Panc1 (cell line): ENCODE measurements around the gene MAD1L1. TPM values are rescaled to one million over a fixed set of nuclear protein-coding genes. Genes with fewer than 3 reads are reported as not detected.

Experiments used
- ATAC-seq: fragments of 200-7000 bp; cut with Tn5 transposase; 2 replicates; pipeline ENCODE4 v1.9.1; 2020; ENCODE audit warnings: mild to moderate bottlenecking, moderate library complexity
- BruUV-seq: library from RNA; stranded (reverse); fragments of 400-500 nt; replicated peaks from 2 replicates; lab custom pipeline; 2021; lab: Mats Ljungman, UMichigan
- CTCF ChIA-PET: fragments of 300-600 bp; sonication (Branson Sonifier 250); formaldehyde crosslinking; loops from one replicate; lab custom pipeline; 2022; ENCODE audit warnings: antibody characterized with exemption; lab: Charles Lee
- POLR2A ChIA-PET: fragments of 300-600 bp; sonication (Branson Sonifier 250); formaldehyde crosslinking; loops from one replicate; lab custom pipeline; 2022; ENCODE audit warnings: antibody characterized with exemption; lab: Charles Lee
- DNase-seq: peaks from one replicate; pipeline ENCODE4 v3.0.0-alpha.2; 2010; ENCODE audit warnings: low read depth, low spot score
- H3K27ac ChIP-seq: 2 replicates; pipeline ENCODE4 v1.5.1; 2011; ENCODE audit warnings: mild to moderate bottlenecking, low read length, inconsistent platforms
- H3K27me3 ChIP-seq: fragments of 200-500 bp; sonication (Bioruptor generic); 2 replicates; pipeline ENCODE4 v1.6.0; 2014; ENCODE audit warnings: low read length, inconsistent platforms; ENCODE audit not compliant: control insufficient read depth, insufficient read depth
- H3K36me3 ChIP-seq: fragments of 200-500 bp; sonication (Bioruptor generic); 2 replicates; pipeline ENCODE4 v1.5.1; 2014; ENCODE audit warnings: inconsistent platforms, mild to moderate bottlenecking, low read length, moderate library complexity; ENCODE audit not compliant: control insufficient read depth, insufficient read depth
- H3K4me1 ChIP-seq: 2 replicates; pipeline ENCODE4 v1.5.1; 2011; ENCODE audit warnings: inconsistent platforms, mild to moderate bottlenecking, low read length, moderate library complexity; ENCODE audit not compliant: control insufficient read depth, insufficient read depth
- H3K4me3 ChIP-seq, 2 experiments: 2 replicates each; pipeline ENCODE4 v1.5.1; 2011 to 2012; ENCODE audit warnings: low read depth in 2 of 2, low read length in 2 of 2, mild to moderate bottlenecking in 2 of 2, inconsistent platforms in 1 of 2, moderate library complexity in 1 of 2
- H3K9me3 ChIP-seq: fragments of 200-500 bp; sonication (Bioruptor generic); 2 replicates; pipeline ENCODE4 v1.5.1; 2014; ENCODE audit warnings: low read depth, mild to moderate bottlenecking, inconsistent platforms, low read length, moderate library complexity; ENCODE audit not compliant: control insufficient read depth, insufficient read depth
- POLR2AphosphoS5 ChIP-seq: IDR thresholded peaks from 2 replicates; pipeline ENCODE4 v1.6.1; 2012; ENCODE audit warnings: mild to moderate bottlenecking, low read depth, low read length, moderate library complexity
- SIN3A ChIP-seq: IDR thresholded peaks from 2 replicates; pipeline ENCODE4 v1.6.1; 2012; ENCODE audit warnings: low read depth, mild to moderate bottlenecking, low read length, moderate library complexity, borderline replicate concordance; ENCODE audit not compliant: insufficient read depth
- TCF7L2 ChIP-seq: IDR thresholded peaks from 2 replicates; pipeline ENCODE4 v1.6.1; 2011; ENCODE audit warnings: mild to moderate bottlenecking, low read depth, low read length, inconsistent platforms
- in situ Hi-C: cut with HindIII; loops from 2 replicates; pipeline ENCODE4 v1.10.0; 2016; ENCODE audit warnings: low sequenced_read_pairs, low pct_unique_long_range_greater_than_20kb
- intact Hi-C: fragments of 100-400 bp; cut with micrococcal nuclease; formaldehyde crosslinking; loops from one replicate; pipeline ENCODE4 v1.10.0; 2022; ENCODE audit not compliant: unreplicated experiment
- total RNA-seq: library from RNA; stranded (reverse); gene quantifications from one replicate; pipeline ENCODE4 v1.2.1, GENCODE V29; 2021; ENCODE audit not compliant: unreplicated experiment
- TF ChIP-seq, protein P1 (sequence below), 2 experiments: IDR thresholded peaks; 2 replicates each; pipeline ENCODE4 v1.6.1; 2011 to 2012; ENCODE audit warnings: low read depth in 2 of 2, control low read depth in 1 of 2, low read length in 1 of 2, mild to moderate bottlenecking in 1 of 2, moderate library complexity in 1 of 2; ENCODE audit not compliant: insufficient read depth in 1 of 2
- TF ChIP-seq, protein P2 (sequence below): fragments of 450-650 bp; IDR thresholded peaks from 2 replicates; pipeline ENCODE4 v1.5.1; 2017; ENCODE audit warnings: mild to moderate bottlenecking

The MAD1L1 gene
- total RNA-seq, 1 experiment from 2014 or later = 70.8 TPM

DNA sequence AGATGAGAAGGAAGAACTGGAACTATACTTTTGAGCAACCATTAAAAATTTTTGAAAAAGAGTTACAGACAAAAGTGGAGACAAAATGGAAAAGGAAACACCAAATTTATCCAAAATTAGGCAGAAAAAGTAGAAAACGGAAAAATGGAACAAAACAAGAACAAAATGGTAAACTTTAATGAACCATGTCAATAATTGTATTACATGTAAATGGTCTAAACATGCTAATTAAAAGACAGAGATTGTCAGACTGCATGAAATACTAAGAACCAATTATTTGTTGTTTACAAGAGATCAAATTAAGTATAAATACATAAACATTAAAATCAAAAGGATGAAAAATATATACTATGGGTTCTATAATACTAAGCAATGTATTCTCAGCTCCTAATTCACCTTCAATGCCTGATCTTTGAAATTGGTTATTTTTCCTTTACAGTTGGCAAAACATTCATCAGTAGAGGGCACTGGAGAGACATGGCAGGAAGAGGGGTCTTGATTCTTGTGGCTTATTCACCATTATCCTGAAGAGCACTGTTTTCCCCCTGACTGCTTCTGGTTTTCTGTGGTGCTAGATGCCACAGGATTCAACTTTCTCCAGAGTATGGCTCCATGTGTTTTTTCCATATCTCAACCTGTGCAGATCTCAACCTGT, 437.7 kb downstream of the MAD1L1 start:
- POLR2A ChIA-PET = no interaction called here

DNA sequence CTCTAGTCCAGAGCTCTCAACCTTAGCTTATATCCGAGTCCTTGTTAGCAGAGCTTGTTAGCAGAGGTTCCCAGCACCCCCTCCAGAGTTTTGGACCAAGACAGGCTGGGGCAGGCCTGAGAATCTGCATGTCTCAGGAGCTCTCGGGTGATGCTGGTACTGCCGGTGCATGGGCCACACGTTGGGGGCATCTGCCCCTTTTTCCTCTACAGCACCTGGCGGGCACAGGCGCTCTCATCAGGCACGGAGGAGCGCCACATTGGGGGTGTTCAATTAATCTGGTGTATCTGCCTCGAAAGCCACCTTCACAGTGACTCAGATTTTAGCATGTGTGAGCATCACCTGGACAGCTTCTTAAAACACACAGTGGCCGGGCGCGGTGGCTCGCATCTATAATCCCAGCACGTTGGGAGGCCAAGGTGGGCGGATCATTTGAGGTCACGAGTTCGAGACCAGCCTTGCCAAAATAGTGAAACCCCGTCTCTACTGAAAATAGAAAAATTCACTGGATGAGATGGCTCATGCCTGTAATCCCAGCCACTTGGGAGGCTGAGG, 445.0 kb downstream of the MAD1L1 start:
- CTCF ChIA-PET = no interaction called here
- Histone ChIP-seq H3K4me3 (no peak overlapping the region), H3K4me1 (no peaks in the 10 kb centered on the region), H3K27me3 (no peaks in the 10 kb centered on the region; the same call in 1 of the 2 replicates), H3K36me3 (no peaks in the 10 kb centered on the region), H3K27ac (no peak overlapping the region), H3K9me3 (no peaks in the 10 kb centered on the region; the same call in 1 of the 2 replicates)
- in situ Hi-C loops = no loop called here
- ATAC-seq = no peak
- no peak for TF ChIP-seq TCF7L2
- TF ChIP-seq SIN3A = no peak
- no peak for TF ChIP-seq POLR2AphosphoS5
- TF ChIP-seq, protein P1, sequence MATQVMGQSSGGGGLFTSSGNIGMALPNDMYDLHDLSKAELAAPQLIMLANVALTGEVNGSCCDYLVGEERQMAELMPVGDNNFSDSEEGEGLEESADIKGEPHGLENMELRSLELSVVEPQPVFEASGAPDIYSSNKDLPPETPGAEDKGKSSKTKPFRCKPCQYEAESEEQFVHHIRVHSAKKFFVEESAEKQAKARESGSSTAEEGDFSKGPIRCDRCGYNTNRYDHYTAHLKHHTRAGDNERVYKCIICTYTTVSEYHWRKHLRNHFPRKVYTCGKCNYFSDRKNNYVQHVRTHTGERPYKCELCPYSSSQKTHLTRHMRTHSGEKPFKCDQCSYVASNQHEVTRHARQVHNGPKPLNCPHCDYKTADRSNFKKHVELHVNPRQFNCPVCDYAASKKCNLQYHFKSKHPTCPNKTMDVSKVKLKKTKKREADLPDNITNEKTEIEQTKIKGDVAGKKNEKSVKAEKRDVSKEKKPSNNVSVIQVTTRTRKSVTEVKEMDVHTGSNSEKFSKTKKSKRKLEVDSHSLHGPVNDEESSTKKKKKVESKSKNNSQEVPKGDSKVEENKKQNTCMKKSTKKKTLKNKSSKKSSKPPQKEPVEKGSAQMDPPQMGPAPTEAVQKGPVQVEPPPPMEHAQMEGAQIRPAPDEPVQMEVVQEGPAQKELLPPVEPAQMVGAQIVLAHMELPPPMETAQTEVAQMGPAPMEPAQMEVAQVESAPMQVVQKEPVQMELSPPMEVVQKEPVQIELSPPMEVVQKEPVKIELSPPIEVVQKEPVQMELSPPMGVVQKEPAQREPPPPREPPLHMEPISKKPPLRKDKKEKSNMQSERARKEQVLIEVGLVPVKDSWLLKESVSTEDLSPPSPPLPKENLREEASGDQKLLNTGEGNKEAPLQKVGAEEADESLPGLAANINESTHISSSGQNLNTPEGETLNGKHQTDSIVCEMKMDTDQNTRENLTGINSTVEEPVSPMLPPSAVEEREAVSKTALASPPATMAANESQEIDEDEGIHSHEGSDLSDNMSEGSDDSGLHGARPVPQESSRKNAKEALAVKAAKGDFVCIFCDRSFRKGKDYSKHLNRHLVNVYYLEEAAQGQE (IDR thresholded peaks at IDR 0.05; ENCODE audit: insufficient read depth in 1 of 2, low read depth in 2 of 2, low read length in 1 of 2) = no peak
- TF ChIP-seq, protein P2, sequence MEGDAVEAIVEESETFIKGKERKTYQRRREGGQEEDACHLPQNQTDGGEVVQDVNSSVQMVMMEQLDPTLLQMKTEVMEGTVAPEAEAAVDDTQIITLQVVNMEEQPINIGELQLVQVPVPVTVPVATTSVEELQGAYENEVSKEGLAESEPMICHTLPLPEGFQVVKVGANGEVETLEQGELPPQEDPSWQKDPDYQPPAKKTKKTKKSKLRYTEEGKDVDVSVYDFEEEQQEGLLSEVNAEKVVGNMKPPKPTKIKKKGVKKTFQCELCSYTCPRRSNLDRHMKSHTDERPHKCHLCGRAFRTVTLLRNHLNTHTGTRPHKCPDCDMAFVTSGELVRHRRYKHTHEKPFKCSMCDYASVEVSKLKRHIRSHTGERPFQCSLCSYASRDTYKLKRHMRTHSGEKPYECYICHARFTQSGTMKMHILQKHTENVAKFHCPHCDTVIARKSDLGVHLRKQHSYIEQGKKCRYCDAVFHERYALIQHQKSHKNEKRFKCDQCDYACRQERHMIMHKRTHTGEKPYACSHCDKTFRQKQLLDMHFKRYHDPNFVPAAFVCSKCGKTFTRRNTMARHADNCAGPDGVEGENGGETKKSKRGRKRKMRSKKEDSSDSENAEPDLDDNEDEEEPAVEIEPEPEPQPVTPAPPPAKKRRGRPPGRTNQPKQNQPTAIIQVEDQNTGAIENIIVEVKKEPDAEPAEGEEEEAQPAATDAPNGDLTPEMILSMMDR = no peak
- intact Hi-C loops = no loop called here
- POLR2A ChIA-PET = no interaction called here
- no TSS peak for BruUV-seq
- DNase-seq = no peak

More for the DNA sequence above, 437.7 kb downstream of the MAD1L1 start:
- Histone ChIP-seq H3K4me3 (no peak overlapping the region), H3K27me3 (peaks cover 13% of the 10 kb centered on the region; the same call in 1 of the 2 replicates), H3K36me3 (no peaks in the 10 kb centered on the region), H3K4me1 (no peaks in the 10 kb centered on the region), H3K27ac (no peak overlapping the region), H3K9me3 (peaks cover 19% of the 10 kb centered on the region; the same call in 1 of the 2 replicates)
- ATAC-seq (no peak), DNase-seq (no peak)
- intact Hi-C loops = no loop called here
- TF ChIP-seq, protein P2 = no peak
- no peak for TF ChIP-seq SIN3A
- TF ChIP-seq POLR2AphosphoS5 = no peak
- no peak for TF ChIP-seq TCF7L2
- TF ChIP-seq, protein P1 (IDR thresholded peaks at IDR 0.05; ENCODE audit: insufficient read depth in 1 of 2, low read depth in 2 of 2, low read length in 1 of 2) = no peak
- in situ Hi-C loops = no loop called here
- no TSS peak for BruUV-seq
- CTCF ChIA-PET = no interaction called here
